ENCODE data around the gene STAT6. TPM values are rescaled to one million over a fixed set of nuclear protein-coding genes. Genes with fewer than 3 reads are reported as not detected.

The STAT6 gene
- total and polyA plus RNA-seq, 2 donors (not counting 1 experiment from before 2014, with no cell fraction given) = 544 to 736 TPM

DNA sequence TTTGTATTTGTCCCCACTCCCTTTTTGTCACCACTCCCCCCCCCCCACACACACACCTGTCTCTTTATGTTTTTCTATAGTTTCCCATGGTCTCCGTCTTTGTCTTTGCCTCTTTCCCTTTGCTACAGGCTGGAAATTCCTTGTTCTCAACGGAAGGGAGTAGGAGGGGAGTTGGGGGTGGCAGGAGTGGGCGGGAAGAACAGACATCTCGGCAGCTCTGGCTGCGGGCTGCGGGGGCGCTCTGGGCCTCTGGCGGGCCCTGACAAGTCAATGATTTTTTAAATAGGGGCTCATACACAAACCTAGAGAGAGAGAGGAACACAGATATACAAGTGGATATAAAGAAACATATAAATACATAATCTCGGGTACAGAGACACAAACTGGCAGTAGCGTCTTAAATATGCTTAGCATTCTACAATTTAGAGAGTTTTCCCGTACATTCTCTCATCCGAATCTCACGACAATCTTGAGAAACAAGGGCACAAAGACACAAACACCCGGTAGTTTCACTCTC, 24.6 kb downstream of the STAT6 start:
- H3K79me2 ChIP-seq (ENCODE audit: control insufficient read depth, insufficient read depth, low read length) = peaks cover 16% of the 10 kb centered on the region
- 0% methylated on average over 4 of the region's 14 CpGs for WGBS (ENCODE audit: insufficient coverage)
- peak overlapping the region; percentile 76 to 100 (median 87) for H3K4me3 ChIP-seq (ENCODE audit: control extremely low read depth in 1 of 5, extremely low read depth in 1 of 5, insufficient read depth in 1 of 5, low read depth in 2 of 5, low read length in 4 of 5)
- Mint-ChIP-seq H3K9me3 (ENCODE audit: insufficient read depth) (no peaks in the 10 kb centered on the region), H3K27ac (peak overlapping the region; percentile 91), H3K4me3 (peak overlapping the region; percentile 92), H3K4me1 (peaks cover 41% of the 10 kb centered on the region), H3K27me3 (no peaks in the 10 kb centered on the region)
- H3K36me3 ChIP-seq (replicated peaks in 1 of 2; ENCODE audit: control extremely low read depth in 1 of 2, control insufficient read depth in 1 of 2, extremely low read depth in 1 of 2, insufficient read depth in 2 of 2, low read length in 1 of 2) = peaks cover 0 to under 1% of the 10 kb centered on the region in 2 experiments
- H2AFZ ChIP-seq (ENCODE audit: insufficient read depth, low read depth, low read length, poor library complexity, severe bottlenecking) = peak overlapping the region; percentile 61
- H3K9ac ChIP-seq (ENCODE audit: low read length) = peak overlapping the region; percentile 96
- ATAC-seq (ENCODE audit: low read depth) (no peak), DNase-seq (peak; percentile 76)
- intact Hi-C loops (cut with micrococcal nuclease) = loop anchor here (1.0 to 10.0 kb wide), 7 partner anchors 7 to 668 kb away; partner anchors contain the start of genes BAZ2A, CDK4, DDIT3 and LRP1
- TF ChIP-seq, protein P1, sequence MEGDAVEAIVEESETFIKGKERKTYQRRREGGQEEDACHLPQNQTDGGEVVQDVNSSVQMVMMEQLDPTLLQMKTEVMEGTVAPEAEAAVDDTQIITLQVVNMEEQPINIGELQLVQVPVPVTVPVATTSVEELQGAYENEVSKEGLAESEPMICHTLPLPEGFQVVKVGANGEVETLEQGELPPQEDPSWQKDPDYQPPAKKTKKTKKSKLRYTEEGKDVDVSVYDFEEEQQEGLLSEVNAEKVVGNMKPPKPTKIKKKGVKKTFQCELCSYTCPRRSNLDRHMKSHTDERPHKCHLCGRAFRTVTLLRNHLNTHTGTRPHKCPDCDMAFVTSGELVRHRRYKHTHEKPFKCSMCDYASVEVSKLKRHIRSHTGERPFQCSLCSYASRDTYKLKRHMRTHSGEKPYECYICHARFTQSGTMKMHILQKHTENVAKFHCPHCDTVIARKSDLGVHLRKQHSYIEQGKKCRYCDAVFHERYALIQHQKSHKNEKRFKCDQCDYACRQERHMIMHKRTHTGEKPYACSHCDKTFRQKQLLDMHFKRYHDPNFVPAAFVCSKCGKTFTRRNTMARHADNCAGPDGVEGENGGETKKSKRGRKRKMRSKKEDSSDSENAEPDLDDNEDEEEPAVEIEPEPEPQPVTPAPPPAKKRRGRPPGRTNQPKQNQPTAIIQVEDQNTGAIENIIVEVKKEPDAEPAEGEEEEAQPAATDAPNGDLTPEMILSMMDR (IDR thresholded peaks at IDR 0.05) = peak; percentile 57
- TF ChIP-seq EZH2 (IDR thresholded peaks at IDR 0.05; ENCODE audit: borderline replicate concordance, insufficient read depth, low read depth, low read length, poor library complexity, severe bottlenecking) = no peak
- peak overlapping the region; percentile 98 to 99 for H3K27ac ChIP-seq (ENCODE audit: low read length in 2 of 2)
- H3K9me3 ChIP-seq (ENCODE audit: control extremely low read depth in 1 of 3, control insufficient read depth in 2 of 3, insufficient read depth in 1 of 3, low read length in 2 of 3) = no peaks in the 10 kb centered on the region
- H3K4me2 ChIP-seq (replicated peaks; ENCODE audit: low read depth, low read length, poor library complexity, severe bottlenecking) = peak overlapping the region; percentile 90
- ChIA-PET POLR2A (interaction anchor here (0.6 to 4.8 kb wide), 5 partner anchors 13 to 491 kb away, joined by 3 to 139 read pairs (median 4); partner anchors contain the start of gene STAT6), CTCF (interaction anchor here (15.0 to 18.5 kb wide), 2 partner anchors 12 to 20 kb away, joined by 246 to 406 read pairs; partner anchors contain the start of genes NEMP1 and STAT6)
- H3K4me1 ChIP-seq (ENCODE audit: control insufficient read depth in 2 of 2, insufficient read depth in 2 of 2, low read length in 2 of 2) = peaks cover 11 to 30% of the 10 kb centered on the region in 2 donors
- H3K27me3 ChIP-seq (replicated peaks in 1 of 4; ENCODE audit: control extremely low read depth in 1 of 4, control insufficient read depth in 3 of 4, insufficient read depth in 4 of 4, low read length in 3 of 4) = no peaks in the 10 kb centered on the region
- no peaks in the 10 kb centered on the region for H4K20me1 ChIP-seq (ENCODE audit: control insufficient read depth, insufficient read depth, low read length, poor library complexity, severe bottlenecking)

DNA sequence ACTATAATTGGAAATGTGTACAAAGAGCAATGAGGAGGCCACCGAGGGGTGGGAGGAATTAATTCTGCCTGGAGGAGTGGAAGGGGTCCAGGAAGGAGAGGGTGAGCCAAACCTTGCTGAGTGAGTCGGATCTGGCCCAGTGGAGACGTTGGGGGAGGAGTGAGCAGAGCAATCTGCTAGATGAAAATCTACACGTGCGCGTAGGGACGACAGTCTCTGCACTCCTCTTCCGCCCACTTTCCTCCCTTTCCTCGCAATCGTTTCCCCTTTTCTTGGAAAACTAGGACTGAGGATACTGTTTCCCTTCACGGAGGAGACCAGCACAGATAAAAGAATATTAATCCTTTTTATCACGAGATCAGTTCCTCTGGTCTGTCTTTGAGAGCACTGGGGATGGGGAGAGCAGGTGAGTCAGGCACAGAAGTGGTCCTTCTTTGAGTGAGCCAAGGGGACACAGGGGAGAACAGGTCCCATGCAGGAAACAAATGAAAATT, 25.1 kb downstream of the STAT6 start:
- Histone ChIP-seq H3K4me2 (replicated peaks; ENCODE audit: low read depth, low read length, poor library complexity, severe bottlenecking) (peak overlapping the region; percentile 90), H3K9me3 (ENCODE audit: control extremely low read depth in 1 of 3, control insufficient read depth in 2 of 3, insufficient read depth in 1 of 3, low read length in 2 of 3) (no peaks in the 10 kb centered on the region), H3K9ac (ENCODE audit: low read length) (peak overlapping the region; percentile 96), H3K27ac (ENCODE audit: low read length in 2 of 2) (peak overlapping the region; percentile 98 to 99), H2AFZ (ENCODE audit: insufficient read depth, low read depth, low read length, poor library complexity, severe bottlenecking) (peak overlapping the region; percentile 61), H3K27me3 (replicated peaks in 1 of 4; ENCODE audit: control extremely low read depth in 1 of 4, control insufficient read depth in 3 of 4, insufficient read depth in 4 of 4, low read length in 3 of 4) (no peaks in the 10 kb centered on the region), H3K4me1 (ENCODE audit: control insufficient read depth in 2 of 2, insufficient read depth in 2 of 2, low read length in 2 of 2) (peaks cover 11 to 30% of the 10 kb centered on the region in 2 donors), H4K20me1 (ENCODE audit: control insufficient read depth, insufficient read depth, low read length, poor library complexity, severe bottlenecking) (no peaks in the 10 kb centered on the region), H3K36me3 (replicated peaks in 1 of 2; ENCODE audit: control extremely low read depth in 1 of 2, control insufficient read depth in 1 of 2, extremely low read depth in 1 of 2, insufficient read depth in 2 of 2, low read length in 1 of 2) (no peaks in the 10 kb centered on the region), H3K79me2 (ENCODE audit: control insufficient read depth, insufficient read depth, low read length) (peaks cover 16% of the 10 kb centered on the region), H3K4me3 (ENCODE audit: control extremely low read depth in 1 of 5, extremely low read depth in 1 of 5, insufficient read depth in 1 of 5, low read depth in 2 of 5, low read length in 4 of 5) (peak overlapping the region in 4 of 5 experiments; percentile 76 to 100 (median 82))
- no peaks in the 10 kb centered on the region for H3K9me3 Mint-ChIP-seq (ENCODE audit: insufficient read depth)
- POLR2A ChIA-PET = interaction anchor here (1.1 to 4.8 kb wide), 2 partner anchors 17 to 24 kb away, joined by 4 to 139 read pairs; partner anchors contain the start of gene STAT6
- TF ChIP-seq, protein P1 (IDR thresholded peaks at IDR 0.05) = no peak
- TF ChIP-seq EZH2 (IDR thresholded peaks at IDR 0.05; ENCODE audit: borderline replicate concordance, insufficient read depth, low read depth, low read length, poor library complexity, severe bottlenecking) = no peak
- 18% methylated on average over 2 of the region's 12 CpGs for WGBS (ENCODE audit: insufficient coverage)
- H3K4me3 Mint-ChIP-seq = peak overlapping the region; percentile 92
- no peaks in the 10 kb centered on the region for H3K27me3 Mint-ChIP-seq
- H3K4me1 Mint-ChIP-seq = peaks cover 40% of the 10 kb centered on the region
- DNase-seq (peak; percentile 35), ATAC-seq (ENCODE audit: low read depth) (no peak)
- CTCF ChIA-PET = interaction anchor here (15.0 to 18.5 kb wide), 3 partner anchors 12 to 25 kb away, joined by 246 to 420 read pairs (median 406); partner anchors contain the start of genes NEMP1 and STAT6
- intact Hi-C loops (cut with micrococcal nuclease) = loop anchor here (2.0 to 10.0 kb wide), 4 partner anchors 397 to 669 kb away; partner anchors contain the start of genes BAZ2A, CDK4, DDIT3 and MARCHF9
- peak overlapping the region; percentile 91 for H3K27ac Mint-ChIP-seq

All from B cell (primary cell).